Measurements from ENCODE around the gene SHROOM3. TPM values are rescaled to one million over a fixed set of nuclear protein-coding genes. Genes with fewer than 3 reads are reported as not detected.

The SHROOM3 gene
- total RNA-seq, 2 donors from 2014 or later: not detected

- ATAC-seq (peak; percentile 32 to 34), DNase-seq (ENCODE audit: low spot score) (no peak)
- no peaks in the 10 kb centered on the region for H3K36me3 Mint-ChIP-seq
Observed at GRCh38 chr4:76754439-76754838, 319.4 kb downstream of the SHROOM3 start.

GRCh38 chr4:76755756-76756155 is 320.7 kb downstream of the SHROOM3 start:
- no peak overlapping the region for H3K27ac Mint-ChIP-seq
- DNase-seq (ENCODE audit: low spot score): no peak
- no peaks in the 10 kb centered on the region for H3K4me1 Mint-ChIP-seq (ENCODE audit: low read depth in 2 of 2)
- H3K36me3 Mint-ChIP-seq: no peaks in the 10 kb centered on the region
- H3K27me3 Mint-ChIP-seq: peaks cover 14 to 22% of the 10 kb centered on the region in 2 donors
- no peak overlapping the region for H3K4me3 Mint-ChIP-seq
- H3K9me3 Mint-ChIP-seq: peaks cover 3% of the 10 kb centered on the region
- ATAC-seq: no peak

More at GRCh38 chr4:76754439-76754838, 319.4 kb downstream of the SHROOM3 start:
- Mint-ChIP-seq H3K27ac (no peak overlapping the region), H3K4me3 (no peak overlapping the region), H3K9me3 (peaks cover 3% of the 10 kb centered on the region), H3K4me1 (ENCODE audit: low read depth in 2 of 2) (no peaks in the 10 kb centered on the region), H3K27me3 (peaks cover 17 to 32% of the 10 kb centered on the region in 2 donors)

DNA sequence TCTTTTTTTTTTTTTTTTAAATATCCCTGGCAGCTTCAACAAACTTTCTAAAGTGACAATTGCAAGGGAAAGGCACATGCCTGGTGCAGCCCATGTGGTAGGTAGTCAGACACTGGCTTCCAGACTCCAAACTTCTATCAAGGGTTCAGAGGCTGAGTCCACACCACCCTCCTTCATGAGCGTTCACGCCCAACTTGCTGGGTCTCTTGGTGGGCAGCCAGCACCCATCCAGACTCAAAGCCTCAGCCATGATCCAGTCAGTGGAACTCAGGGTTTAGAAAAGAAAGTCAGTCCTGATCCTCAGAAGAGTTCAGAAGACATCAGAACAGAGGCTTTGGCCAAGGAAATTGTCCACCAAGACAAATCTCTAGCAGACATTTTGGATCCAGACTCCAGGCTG is 321.4 kb downstream of the SHROOM3 start:
- Mint-ChIP-seq H3K27me3 (peaks cover 17 to 18% of the 10 kb centered on the region in 2 donors), H3K36me3 (no peaks in the 10 kb centered on the region), H3K9me3 (peaks cover 3% of the 10 kb centered on the region), H3K4me1 (ENCODE audit: low read depth in 2 of 2) (no peaks in the 10 kb centered on the region), H3K4me3 (no peak overlapping the region), H3K27ac (no peak overlapping the region)
- DNase-seq (ENCODE audit: low spot score): no peak
- no peak for ATAC-seq

- no peak overlapping the region for H3K27ac Mint-ChIP-seq
- no peak overlapping the region for H3K4me3 Mint-ChIP-seq
- peaks cover 9 to 13% of the 10 kb centered on the region in 2 donors for H3K27me3 Mint-ChIP-seq
- no peaks in the 10 kb centered on the region for H3K9me3 Mint-ChIP-seq
- no peak for DNase-seq (ENCODE audit: low spot score)
- H3K4me1 Mint-ChIP-seq (ENCODE audit: low read depth in 2 of 2): no peaks in the 10 kb centered on the region
- no peaks in the 10 kb centered on the region for H3K36me3 Mint-ChIP-seq
- ATAC-seq: no peak
Observed at GRCh38 chr4:76757418-76757939, 322.4 kb downstream of the SHROOM3 start.

DNA sequence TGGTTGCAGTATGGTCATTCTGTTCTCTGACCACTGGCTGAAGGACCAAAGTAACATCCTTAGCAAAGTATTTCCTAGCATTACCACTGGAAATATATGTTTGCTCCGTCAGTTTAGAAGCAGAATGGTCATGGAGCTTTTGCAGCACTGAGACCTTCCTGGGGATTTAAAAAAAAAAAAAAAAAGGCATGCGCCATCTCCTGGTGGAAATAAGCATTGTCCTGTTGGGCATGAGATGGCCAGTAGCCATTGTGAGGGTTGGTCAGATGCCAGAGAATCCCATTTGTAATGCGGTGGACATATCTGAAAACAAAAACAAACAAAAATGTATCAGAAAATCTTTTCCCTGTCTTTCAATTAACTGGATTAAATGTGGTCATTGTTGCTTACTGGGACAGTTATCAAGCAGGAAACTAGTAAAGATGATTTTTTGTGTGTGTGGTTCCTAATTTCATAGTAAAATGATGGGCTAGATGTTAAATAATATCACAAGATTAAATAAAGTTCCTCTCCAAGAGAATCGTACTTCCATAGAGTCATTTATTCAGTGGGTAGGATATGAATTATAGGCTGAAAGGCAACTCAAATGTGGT is 323.4 kb downstream of the SHROOM3 start:
- H3K27me3 Mint-ChIP-seq: peaks cover 9 to 10% of the 10 kb centered on the region in 2 donors
- ATAC-seq (no peak), DNase-seq (ENCODE audit: low spot score) (no peak)
- no peaks in the 10 kb centered on the region for H3K36me3 Mint-ChIP-seq
- H3K9me3 Mint-ChIP-seq: no peaks in the 10 kb centered on the region
- no peak overlapping the region for H3K27ac Mint-ChIP-seq
- no peak overlapping the region for H3K4me3 Mint-ChIP-seq
- no peaks in the 10 kb centered on the region for H3K4me1 Mint-ChIP-seq (ENCODE audit: low read depth in 2 of 2)

- peaks cover 9 to 10% of the 10 kb centered on the region in 2 donors for H3K27me3 Mint-ChIP-seq
- H3K4me3 Mint-ChIP-seq: no peak overlapping the region
- ATAC-seq (peak in 1 of 2 donors; percentile 37), DNase-seq (ENCODE audit: low spot score) (no peak)
- H3K27ac Mint-ChIP-seq: no peak overlapping the region
- H3K9me3 Mint-ChIP-seq: no peaks in the 10 kb centered on the region
- no peaks in the 10 kb centered on the region for H3K4me1 Mint-ChIP-seq (ENCODE audit: low read depth in 2 of 2)
- no peaks in the 10 kb centered on the region for H3K36me3 Mint-ChIP-seq
Observed at GRCh38 chr4:76758996-76759395, 324.0 kb downstream of the SHROOM3 start.

- Mint-ChIP-seq H3K4me3 (no peak overlapping the region), H3K27me3 (peaks cover 15 to 17% of the 10 kb centered on the region in 2 donors), H3K9me3 (no peaks in the 10 kb centered on the region), H3K4me1 (ENCODE audit: low read depth in 2 of 2) (no peaks in the 10 kb centered on the region), H3K36me3 (no peaks in the 10 kb centered on the region), H3K27ac (no peak overlapping the region)
- no peak for ATAC-seq
- no peak for DNase-seq (ENCODE audit: low spot score)
Observed at GRCh38 chr4:76760193-76760592, 325.2 kb downstream of the SHROOM3 start.

DNA sequence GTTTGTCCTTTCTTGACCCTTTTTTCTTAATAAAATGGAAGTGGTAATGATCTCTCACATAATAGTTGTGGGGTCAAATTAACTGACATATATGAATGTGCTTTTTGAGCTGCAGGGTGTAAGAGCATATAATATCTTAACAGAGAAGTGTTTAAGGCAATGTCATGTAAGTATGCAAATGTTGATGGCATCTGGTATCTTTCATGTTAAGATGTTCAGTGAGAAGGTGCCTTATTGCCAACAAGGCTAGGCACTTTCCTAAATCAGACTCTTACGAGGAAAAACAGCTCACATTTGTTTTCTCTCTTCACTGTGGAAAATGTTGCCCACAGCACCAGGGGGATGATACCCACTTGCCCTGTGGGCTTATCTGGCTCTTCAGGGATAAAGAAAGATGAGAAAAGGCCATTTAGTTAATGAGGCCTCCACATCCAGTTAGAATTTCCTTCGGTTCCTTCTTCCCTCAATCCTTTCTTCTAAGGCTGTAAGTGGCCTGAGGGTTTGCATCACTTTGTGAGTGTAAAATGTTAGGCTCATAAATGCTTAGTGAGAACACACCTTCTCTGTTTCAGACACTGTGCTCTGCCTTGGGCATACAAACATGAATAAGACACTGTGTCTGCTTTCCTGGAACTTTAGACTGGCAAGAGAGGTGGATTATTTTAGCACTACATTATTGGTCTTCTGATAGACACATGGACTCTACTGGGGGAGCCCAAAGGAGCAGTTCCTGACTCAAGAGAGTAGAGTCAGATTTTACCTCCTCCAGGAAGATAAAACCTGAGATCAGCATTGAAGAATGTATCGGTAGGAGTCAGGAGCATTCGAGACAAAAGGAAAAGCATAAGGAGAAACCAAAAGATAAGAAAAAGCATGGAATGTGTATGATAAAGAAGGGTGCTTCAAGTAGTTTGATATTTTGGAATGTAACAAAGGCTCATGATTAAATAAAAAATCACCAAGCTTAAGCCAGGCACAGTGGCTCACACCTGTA is 327.4 kb downstream of the SHROOM3 start:
- no peaks in the 10 kb centered on the region for H3K9me3 Mint-ChIP-seq
- H3K4me3 Mint-ChIP-seq: no peak overlapping the region
- no peaks in the 10 kb centered on the region for H3K4me1 Mint-ChIP-seq (ENCODE audit: low read depth in 2 of 2)
- H3K36me3 Mint-ChIP-seq: no peaks in the 10 kb centered on the region
- ATAC-seq (no peak), DNase-seq (ENCODE audit: low spot score) (no peak)
- peaks cover 13 to 33% of the 10 kb centered on the region in 2 donors for H3K27me3 Mint-ChIP-seq
- no peak overlapping the region for H3K27ac Mint-ChIP-seq

DNA sequence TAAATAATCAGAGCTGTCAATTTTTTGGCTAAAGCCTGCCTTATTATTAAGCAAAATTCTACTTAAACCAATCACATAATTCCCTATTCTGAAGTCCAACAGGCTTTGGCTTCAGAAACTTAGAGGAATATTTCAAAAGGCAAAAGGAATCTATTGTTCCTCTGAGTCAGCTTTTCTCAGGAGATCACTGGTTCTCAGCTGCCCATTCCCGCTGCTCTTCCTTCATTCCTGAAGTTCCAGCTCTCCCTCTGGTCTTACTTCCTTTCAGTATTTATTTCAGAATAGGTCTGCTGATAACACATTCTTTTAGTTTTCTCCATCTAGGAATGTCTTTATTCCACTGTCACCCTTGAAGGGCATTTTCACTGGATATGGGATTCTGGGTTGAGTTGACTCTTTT is 329.2 kb downstream of the SHROOM3 start:
- Mint-ChIP-seq H3K9me3 (no peaks in the 10 kb centered on the region), H3K27ac (no peak overlapping the region), H3K4me3 (no peak overlapping the region), H3K36me3 (no peaks in the 10 kb centered on the region), H3K27me3 (peaks cover 17 to 39% of the 10 kb centered on the region in 2 donors), H3K4me1 (ENCODE audit: low read depth in 2 of 2) (no peaks in the 10 kb centered on the region)
- DNase-seq (ENCODE audit: low spot score) (no peak), ATAC-seq (no peak)

- Mint-ChIP-seq H3K9me3 (no peaks in the 10 kb centered on the region), H3K27me3 (peaks cover 14 to 39% of the 10 kb centered on the region in 2 donors), H3K4me1 (ENCODE audit: low read depth in 2 of 2) (no peaks in the 10 kb centered on the region), H3K27ac (no peak overlapping the region), H3K36me3 (no peaks in the 10 kb centered on the region), H3K4me3 (no peak overlapping the region)
- no peak for DNase-seq (ENCODE audit: low spot score)
- peak in 1 of 2 donors; percentile 56 for ATAC-seq
Observed at GRCh38 chr4:76765473-76766183, 330.6 kb downstream of the SHROOM3 start.

DNA sequence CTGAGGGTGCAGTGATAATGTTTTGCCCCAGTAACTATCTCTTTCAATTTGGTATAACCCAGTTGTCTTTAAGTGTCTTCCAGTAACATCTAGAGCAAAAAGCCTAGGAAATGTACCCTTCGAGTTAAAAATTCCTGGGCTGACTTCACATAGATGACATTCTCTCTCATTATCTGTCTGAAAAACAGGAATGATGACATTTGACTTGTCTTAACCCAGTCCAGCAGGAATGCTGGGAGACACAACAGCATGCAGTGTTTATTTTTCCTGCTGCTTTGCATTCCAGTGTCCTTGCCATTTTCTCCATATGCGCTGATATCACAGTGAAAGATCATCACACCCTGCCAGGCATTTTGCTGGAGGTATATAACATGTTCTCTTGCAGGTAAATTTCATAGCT is 333.0 kb downstream of the SHROOM3 start:
- Mint-ChIP-seq H3K27ac (no peak overlapping the region), H3K36me3 (no peaks in the 10 kb centered on the region), H3K4me3 (no peak overlapping the region), H3K9me3 (no peaks in the 10 kb centered on the region), H3K4me1 (ENCODE audit: low read depth in 2 of 2) (peaks cover 0 to 4% of the 10 kb centered on the region in 2 donors), H3K27me3 (peaks cover 12 to 31% of the 10 kb centered on the region in 2 donors)
- no peak for ATAC-seq
- no peak for DNase-seq (ENCODE audit: low spot score)

GRCh38 chr4:76772498-76773106 is 337.6 kb downstream of the SHROOM3 start:
- Mint-ChIP-seq H3K4me3 (no peak overlapping the region), H3K27me3 (peaks cover 9 to 13% of the 10 kb centered on the region in 2 donors), H3K9me3 (no peaks in the 10 kb centered on the region), H3K27ac (no peak overlapping the region), H3K36me3 (no peaks in the 10 kb centered on the region), H3K4me1 (ENCODE audit: low read depth in 2 of 2) (peaks cover 0 to 4% of the 10 kb centered on the region in 2 donors)
- ATAC-seq: peak; percentile 46 to 51
- no peak for DNase-seq (ENCODE audit: low spot score)

GRCh38 chr4:76773766-76774165 is 338.7 kb downstream of the SHROOM3 start:
- Mint-ChIP-seq H3K9me3 (no peaks in the 10 kb centered on the region), H3K27me3 (peaks cover 5 to 7% of the 10 kb centered on the region in 2 donors), H3K4me1 (ENCODE audit: low read depth in 2 of 2) (peaks cover 0 to 4% of the 10 kb centered on the region in 2 donors), H3K27ac (no peak overlapping the region), H3K36me3 (no peaks in the 10 kb centered on the region), H3K4me3 (no peak overlapping the region)
- DNase-seq (ENCODE audit: low spot score) (no peak), ATAC-seq (peak; percentile 5 to 29)
